ENCODE results near the gene CTNNBL1.

GRCh38 chr20:37808233-37809070, 114.6 kb downstream of the CTNNBL1 start:
- TF ChIP-seq, protein P1, sequence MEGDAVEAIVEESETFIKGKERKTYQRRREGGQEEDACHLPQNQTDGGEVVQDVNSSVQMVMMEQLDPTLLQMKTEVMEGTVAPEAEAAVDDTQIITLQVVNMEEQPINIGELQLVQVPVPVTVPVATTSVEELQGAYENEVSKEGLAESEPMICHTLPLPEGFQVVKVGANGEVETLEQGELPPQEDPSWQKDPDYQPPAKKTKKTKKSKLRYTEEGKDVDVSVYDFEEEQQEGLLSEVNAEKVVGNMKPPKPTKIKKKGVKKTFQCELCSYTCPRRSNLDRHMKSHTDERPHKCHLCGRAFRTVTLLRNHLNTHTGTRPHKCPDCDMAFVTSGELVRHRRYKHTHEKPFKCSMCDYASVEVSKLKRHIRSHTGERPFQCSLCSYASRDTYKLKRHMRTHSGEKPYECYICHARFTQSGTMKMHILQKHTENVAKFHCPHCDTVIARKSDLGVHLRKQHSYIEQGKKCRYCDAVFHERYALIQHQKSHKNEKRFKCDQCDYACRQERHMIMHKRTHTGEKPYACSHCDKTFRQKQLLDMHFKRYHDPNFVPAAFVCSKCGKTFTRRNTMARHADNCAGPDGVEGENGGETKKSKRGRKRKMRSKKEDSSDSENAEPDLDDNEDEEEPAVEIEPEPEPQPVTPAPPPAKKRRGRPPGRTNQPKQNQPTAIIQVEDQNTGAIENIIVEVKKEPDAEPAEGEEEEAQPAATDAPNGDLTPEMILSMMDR (IDR thresholded peaks at IDR 0.05; ENCODE audit: low read depth, low read length), result no peak
- TF ChIP-seq MYC (IDR thresholded peaks at IDR 0.05; ENCODE audit: low read depth, low read length) (no peak), POLR2A (IDR thresholded peaks at IDR 0.05; ENCODE audit: extremely low read depth, insufficient read length) (no peak), MAX (IDR thresholded peaks at IDR 0.05; ENCODE audit: low read depth, low read length) (no peak)

Measured in NB4 (cell line).